SK-N-SH (cell line): ENCODE measurements around the gene RAB22A. TPM values are rescaled to one million over a fixed set of nuclear protein-coding genes. Genes with fewer than 3 reads are reported as not detected.
"Not testable (repeated sequence)": the region's sequence is repeated elsewhere in the genome, so short reads cannot be mapped to it uniquely, and the experiment has no call there.

ENCODE experiments used
- CTCF ChIA-PET: fragments of 300-600, 350-600 bp; formaldehyde crosslinking; extraction: SDS; loops from one replicate; lab custom pipeline; 2021; lab: Yijun Ruan, JAX
- POLR2A ChIA-PET: fragments of 350-600 bp; sonication (Branson Sonifier 250); formaldehyde crosslinking; extraction: SDS; loops from one replicate; lab custom pipeline; 2020; ENCODE audit warnings: antibody characterized with exemption, inconsistent platforms; lab: Yijun Ruan, JAX
- DNase-seq: peaks from one replicate; pipeline ENCODE4 v3.0.0; 2012
- H2AFZ ChIP-seq: fragments of 200-600 bp; sonication (generic); 2 replicates; pipeline ENCODE4 v1.8.1; 2016; ENCODE audit warnings: antibody characterized with exemption, mild to moderate bottlenecking, low read depth
- H3F3A ChIP-seq: fragments of 200-600 bp; sonication (generic); replicated peaks from 2 replicates; pipeline ENCODE3; 2016; ENCODE audit warnings: antibody characterized with exemption, mild to moderate bottlenecking; ENCODE audit not compliant: insufficient read depth
- H3K27ac ChIP-seq, 2 experiments: fragments of 200-500 bp in 1 of 2; fragments of 200-600 bp in 1 of 2; sonication (Bioruptor generic) in 1 of 2; sonication (generic), shearing (Covaris generic) in 1 of 2; 2 replicates each; pipeline versions ENCODE4 v1.5.1 to v1.6.1; 2014 to 2016; ENCODE audit warnings: low read depth in 2 of 2, inconsistent platforms in 1 of 2, low read length in 1 of 2, mild to moderate bottlenecking in 1 of 2, mixed read lengths in 1 of 2
- H3K27me3 ChIP-seq: fragments of 200-600 bp; sonication (generic), shearing (Covaris generic); 2 replicates; pipeline ENCODE4 v1.6.1; 2016; ENCODE audit warnings: mixed run types; ENCODE audit not compliant: insufficient read depth
- H3K36me3 ChIP-seq, 2 experiments: fragments of 200-500 bp in 1 of 2; fragments of 200-600 bp in 1 of 2; sonication (Bioruptor generic) in 1 of 2; sonication (generic) in 1 of 2; replicated peaks in 1 of 2; 2 replicates each; pipeline versions ENCODE3 to v1.5.1; 2014 to 2016; ENCODE audit warnings: low read length in 1 of 2, mild to moderate bottlenecking in 1 of 2; ENCODE audit not compliant: insufficient read depth in 2 of 2, control insufficient read depth in 1 of 2
- H3K4me1 ChIP-seq, 2 experiments: fragments of 200-500 bp in 1 of 2; fragments of 200-600 bp in 1 of 2; sonication (Bioruptor generic) in 1 of 2; sonication (generic), shearing (Covaris generic) in 1 of 2; 2 replicates each; pipeline versions ENCODE4 v1.5.1 to v1.6.1; 2014 to 2016; ENCODE audit warnings: low read depth in 1 of 2, low read length in 1 of 2, mixed run types in 1 of 2; ENCODE audit not compliant: insufficient read depth in 2 of 2, control insufficient read depth in 1 of 2
- H3K4me2 ChIP-seq: fragments of 200-600 bp; sonication (generic), shearing (Covaris generic); 2 replicates; pipeline ENCODE4 v1.6.1; 2017; ENCODE audit warnings: mixed run types
- H3K4me3 ChIP-seq, 2 experiments: fragments of 200-500 bp in 1 of 2; fragments of 200-600 bp in 1 of 2; sonication (Bioruptor generic) in 1 of 2; sonication (generic), shearing (Covaris generic) in 1 of 2; 2 replicates each; pipeline versions ENCODE4 v1.5.1 to v1.8.1; 2014 to 2016; ENCODE audit warnings: low read depth in 2 of 2, inconsistent platforms in 1 of 2, low read length in 1 of 2, mild to moderate bottlenecking in 1 of 2, mixed read lengths in 1 of 2, moderate library complexity in 1 of 2
- H3K79me2 ChIP-seq: fragments of 200-600 bp; sonication (generic); 2 replicates; pipeline ENCODE4 v1.8.1; 2017; ENCODE audit warnings: mild to moderate bottlenecking; ENCODE audit not compliant: insufficient read depth
- H3K9ac ChIP-seq: fragments of 200-600 bp; sonication (generic); 2 replicates; pipeline ENCODE4 v1.6.1; 2017; ENCODE audit warnings: mixed run types
- H3K9me2 ChIP-seq: fragments of 200-600 bp; sonication (generic); 2 replicates; pipeline ENCODE4 v1.6.1; 2017; ENCODE audit warnings: mixed run types
- H3K9me3 ChIP-seq: fragments of 200-600 bp; sonication (generic); 2 replicates; pipeline ENCODE4 v1.6.1; 2017; ENCODE audit warnings: mixed run types, mild to moderate bottlenecking, moderate library complexity
- H4K20me1 ChIP-seq: fragments of 200-600 bp; sonication (generic); 2 replicates; pipeline ENCODE4 v1.6.1; 2017; ENCODE audit warnings: mild to moderate bottlenecking, mixed run types; ENCODE audit not compliant: insufficient read depth
- CHD2 ChIP-seq: fragments of 150-350 bp; IDR thresholded peaks from 2 replicates; pipeline ENCODE4 v1.6.1; 2018; ENCODE audit warnings: low read length; ENCODE audit not compliant: partially characterized antibody
- FOXM1 ChIP-seq: IDR thresholded peaks from 2 replicates; pipeline ENCODE4 v1.4.0; 2012; ENCODE audit warnings: low read depth, mild to moderate bottlenecking
- MXI1 ChIP-seq: IDR thresholded peaks from 2 replicates; pipeline ENCODE4 v1.6.1; 2012; ENCODE audit warnings: mild to moderate bottlenecking, low read depth, low read length, improper control_type of control experiment
- NRF1 ChIP-seq: IDR thresholded peaks from 2 replicates; pipeline ENCODE4 v1.6.1; 2012; ENCODE audit warnings: low read depth, mild to moderate bottlenecking, low read length
- SIN3A ChIP-seq: IDR thresholded peaks from 2 replicates; pipeline ENCODE4 v1.6.1; 2012; ENCODE audit warnings: low read depth, mild to moderate bottlenecking, low read length, moderate library complexity, borderline replicate concordance
- TAF1 ChIP-seq: IDR thresholded peaks from 2 replicates; pipeline ENCODE4 v1.6.1; 2012; ENCODE audit warnings: low read depth, mild to moderate bottlenecking, low read length, moderate library complexity, borderline replicate concordance
- TCF12 ChIP-seq: IDR thresholded peaks from 2 replicates; pipeline ENCODE4 v1.4.0; 2012
- TEAD4 ChIP-seq: IDR thresholded peaks from 2 replicates; pipeline ENCODE4 v1.4.0; 2012; ENCODE audit warnings: mild to moderate bottlenecking, borderline replicate concordance; ENCODE audit not compliant: insufficient read depth
- YY1 ChIP-seq: IDR thresholded peaks from 2 replicates; pipeline ENCODE4 v1.4.0; 2012; ENCODE audit warnings: low read depth, mild to moderate bottlenecking
- WGBS: methylation state at CpG from one replicate; pipeline ENCODE4 v1.1.6; 2017; ENCODE audit warnings: low lambda C conversion rate; 5-methylcytosine and 5-hydroxymethylcytosine counted together
- polyA plus RNA-seq, 3 experiments: library from polyadenylated mRNA; depleted of rRNA; stranded (reverse); fragments of >200 nt; gene quantifications; 2 replicates each; pipeline ENCODE4 v1.2.3, GENCODE V29; 2012
- TF ChIP-seq, protein P1 (sequence below): IDR thresholded peaks from 2 replicates; pipeline ENCODE4 v1.4.0; 2012; ENCODE audit warnings: low read depth, borderline replicate concordance
- TF ChIP-seq, protein P2 (sequence below): fragments of 200-600 bp; sonication (generic); IDR thresholded peaks from 2 replicates; pipeline ENCODE4 v1.6.1; 2017; ENCODE audit warnings: antibody characterized with exemption, mild to moderate bottlenecking, moderate library complexity
- TF ChIP-seq, protein P3 (sequence below): fragments of 150-350 bp; IDR thresholded peaks from 2 replicates; pipeline ENCODE4 v1.6.1; 2017; ENCODE audit warnings: antibody characterized with exemption, low read length, low read depth, borderline replicate concordance

Gene RAB22A
- polyA plus RNA-seq, 1 of the 3 experiments (the other 2 are of a cell fraction) = 10.7 TPM

DNA sequence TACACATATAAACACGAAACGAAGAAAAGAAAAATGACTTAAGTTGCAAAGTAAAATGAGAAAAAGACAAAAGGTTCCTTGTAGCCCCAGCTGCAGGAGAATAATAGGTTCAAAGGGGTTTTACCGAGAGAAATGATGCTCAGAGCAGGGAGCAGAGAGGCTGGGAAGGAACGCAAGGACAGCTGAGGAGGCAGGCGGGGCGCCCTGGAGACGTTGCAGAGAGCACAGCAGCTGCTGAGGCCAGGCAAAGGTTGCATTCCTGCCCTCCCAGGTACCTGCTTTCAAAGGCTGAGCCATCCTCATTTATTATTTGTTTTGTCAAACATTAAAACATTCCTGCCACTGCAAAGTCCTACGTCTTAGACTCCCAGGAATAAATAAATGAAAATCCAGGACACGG is 63.3 kb downstream of the RAB22A start:
- no peaks in the 10 kb centered on the region for H3K9me2 ChIP-seq
- ChIA-PET CTCF (no interaction called here), POLR2A (no interaction called here)
- no peaks in the 10 kb centered on the region for H3K9me3 ChIP-seq
- H3K4me2 ChIP-seq = no peak overlapping the region
- H2AFZ ChIP-seq = no peak overlapping the region
- no peaks in the 10 kb centered on the region for H3K79me2 ChIP-seq
- peaks cover 0 to 3% of the 10 kb centered on the region in 2 experiments; a peak in 1 of 4 replicates for H3K4me1 ChIP-seq
- H3K36me3 ChIP-seq = peaks cover under 1 to 6% of the 10 kb centered on the region in 2 experiments
- DNase-seq = no peak
- H4K20me1 ChIP-seq = no peaks in the 10 kb centered on the region
- peaks cover 10% of the 10 kb centered on the region for H3F3A ChIP-seq
- WGBS = 86% methylated on average over 9 of the region's 9 CpGs
- H3K9ac ChIP-seq = no peak overlapping the region
- no peaks in the 10 kb centered on the region for H3K27me3 ChIP-seq
- H3K27ac ChIP-seq = no peak overlapping the region
- TF ChIP-seq, protein P1, sequence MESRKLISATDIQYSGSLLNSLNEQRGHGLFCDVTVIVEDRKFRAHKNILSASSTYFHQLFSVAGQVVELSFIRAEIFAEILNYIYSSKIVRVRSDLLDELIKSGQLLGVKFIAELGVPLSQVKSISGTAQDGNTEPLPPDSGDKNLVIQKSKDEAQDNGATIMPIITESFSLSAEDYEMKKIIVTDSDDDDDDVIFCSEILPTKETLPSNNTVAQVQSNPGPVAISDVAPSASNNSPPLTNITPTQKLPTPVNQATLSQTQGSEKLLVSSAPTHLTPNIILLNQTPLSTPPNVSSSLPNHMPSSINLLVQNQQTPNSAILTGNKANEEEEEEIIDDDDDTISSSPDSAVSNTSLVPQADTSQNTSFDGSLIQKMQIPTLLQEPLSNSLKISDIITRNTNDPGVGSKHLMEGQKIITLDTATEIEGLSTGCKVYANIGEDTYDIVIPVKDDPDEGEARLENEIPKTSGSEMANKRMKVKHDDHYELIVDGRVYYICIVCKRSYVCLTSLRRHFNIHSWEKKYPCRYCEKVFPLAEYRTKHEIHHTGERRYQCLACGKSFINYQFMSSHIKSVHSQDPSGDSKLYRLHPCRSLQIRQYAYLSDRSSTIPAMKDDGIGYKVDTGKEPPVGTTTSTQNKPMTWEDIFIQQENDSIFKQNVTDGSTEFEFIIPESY = no peak
- TF ChIP-seq NRF1 = no peak
- TF ChIP-seq TAF1 = no peak
- no peak for TF ChIP-seq SIN3A
- no peak overlapping the region for H3K4me3 ChIP-seq

DNA sequence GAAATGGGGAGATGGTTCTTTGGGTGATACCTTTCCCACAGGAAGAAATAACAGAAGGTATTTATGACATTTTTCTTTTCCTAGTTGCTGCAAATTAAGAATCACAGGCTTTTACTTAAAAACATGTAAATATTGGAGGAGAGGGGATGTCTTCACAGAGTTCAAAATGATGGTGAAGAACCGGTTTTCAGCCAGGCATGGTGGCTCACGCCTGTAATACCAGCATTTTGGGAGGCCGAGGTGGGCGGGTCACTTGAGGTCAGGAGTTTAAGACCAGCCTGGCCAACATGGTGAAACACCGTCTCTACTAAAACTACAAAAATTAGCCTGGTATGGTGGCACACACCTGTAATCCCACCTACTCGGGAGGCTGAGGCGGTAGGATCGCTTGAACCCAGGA is 63.8 kb downstream of the RAB22A start:
- peaks cover 10% of the 10 kb centered on the region for H3F3A ChIP-seq
- DNase-seq, H4K20me1 ChIP-seq, H3K9ac ChIP-seq, H3K79me2 ChIP-seq, H3K4me1 ChIP-seq, H3K4me2 ChIP-seq, H3K36me3 ChIP-seq, H3K27me3 ChIP-seq, CTCF ChIA-PET, H3K9me3 ChIP-seq, H3K4me3 ChIP-seq, H3K9me2 ChIP-seq, POLR2A ChIA-PET, H3K27ac ChIP-seq, H2AFZ ChIP-seq: not testable (repeated sequence)
- 93% methylated on average over 8 of the region's 8 CpGs for WGBS

DNA sequence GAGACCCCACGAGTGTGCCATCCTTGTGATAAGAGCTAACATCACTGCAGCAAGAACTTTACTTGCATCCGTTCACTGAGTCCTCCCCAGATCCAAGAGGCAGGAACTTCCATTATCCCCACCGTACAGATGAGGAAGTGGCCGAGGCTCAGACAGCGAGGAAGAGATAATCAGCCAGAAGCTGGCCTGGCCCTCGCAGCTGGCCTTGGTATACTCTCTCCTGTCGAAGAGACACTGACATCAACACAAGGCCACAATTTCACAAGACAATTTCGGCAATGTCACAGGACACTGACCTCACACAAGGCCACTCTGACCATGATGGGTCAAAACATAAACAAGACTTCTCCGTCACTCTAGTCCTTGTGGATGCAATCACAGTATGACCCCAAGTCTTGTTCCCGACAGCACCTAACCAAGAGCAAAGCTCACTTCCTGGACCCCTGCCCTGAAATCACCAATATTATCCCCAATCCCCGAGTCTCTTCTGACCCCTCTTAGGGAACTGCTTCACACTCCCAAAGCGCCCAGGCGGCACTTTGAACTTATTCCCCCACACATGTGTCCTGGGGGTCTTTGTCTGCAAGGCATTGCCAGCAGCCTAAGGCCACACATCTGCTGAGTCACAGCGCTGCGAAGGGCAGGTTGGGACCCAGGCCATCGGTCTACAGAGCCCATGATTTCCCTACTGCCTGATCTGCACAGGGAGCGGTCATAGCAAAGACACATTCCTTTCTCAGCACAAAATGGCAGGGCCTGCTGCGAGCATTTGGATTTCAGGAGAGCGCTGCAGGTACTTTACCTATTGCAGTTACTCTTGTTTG is 64.7 kb downstream of the RAB22A start:
- H3F3A ChIP-seq = peaks cover 10% of the 10 kb centered on the region
- DNase-seq = no peak
- H3K4me1 ChIP-seq = peaks cover 0 to 3% of the 10 kb centered on the region in 2 experiments; a peak in 1 of 4 replicates
- H3K9me3 ChIP-seq = no peaks in the 10 kb centered on the region
- H3K79me2 ChIP-seq = no peaks in the 10 kb centered on the region
- ChIA-PET POLR2A (no interaction called here), CTCF (no interaction called here)
- H3K27me3 ChIP-seq = no peaks in the 10 kb centered on the region
- H3K9ac ChIP-seq = no peak overlapping the region
- no peaks in the 10 kb centered on the region for H4K20me1 ChIP-seq
- no peak overlapping the region for H3K4me2 ChIP-seq
- H2AFZ ChIP-seq = no peak overlapping the region
- no peak overlapping the region for H3K27ac ChIP-seq
- 87% methylated on average over 19 of the region's 19 CpGs for WGBS
- H3K9me2 ChIP-seq = no peaks in the 10 kb centered on the region
- H3K36me3 ChIP-seq = no peaks in the 10 kb centered on the region
- no peak overlapping the region for H3K4me3 ChIP-seq
- TF ChIP-seq TEAD4 (no peak), TCF12 (no peak), MXI1 (no peak), FOXM1 (no peak), YY1 (no peak), CHD2 (no peak)
- TF ChIP-seq, protein P2, sequence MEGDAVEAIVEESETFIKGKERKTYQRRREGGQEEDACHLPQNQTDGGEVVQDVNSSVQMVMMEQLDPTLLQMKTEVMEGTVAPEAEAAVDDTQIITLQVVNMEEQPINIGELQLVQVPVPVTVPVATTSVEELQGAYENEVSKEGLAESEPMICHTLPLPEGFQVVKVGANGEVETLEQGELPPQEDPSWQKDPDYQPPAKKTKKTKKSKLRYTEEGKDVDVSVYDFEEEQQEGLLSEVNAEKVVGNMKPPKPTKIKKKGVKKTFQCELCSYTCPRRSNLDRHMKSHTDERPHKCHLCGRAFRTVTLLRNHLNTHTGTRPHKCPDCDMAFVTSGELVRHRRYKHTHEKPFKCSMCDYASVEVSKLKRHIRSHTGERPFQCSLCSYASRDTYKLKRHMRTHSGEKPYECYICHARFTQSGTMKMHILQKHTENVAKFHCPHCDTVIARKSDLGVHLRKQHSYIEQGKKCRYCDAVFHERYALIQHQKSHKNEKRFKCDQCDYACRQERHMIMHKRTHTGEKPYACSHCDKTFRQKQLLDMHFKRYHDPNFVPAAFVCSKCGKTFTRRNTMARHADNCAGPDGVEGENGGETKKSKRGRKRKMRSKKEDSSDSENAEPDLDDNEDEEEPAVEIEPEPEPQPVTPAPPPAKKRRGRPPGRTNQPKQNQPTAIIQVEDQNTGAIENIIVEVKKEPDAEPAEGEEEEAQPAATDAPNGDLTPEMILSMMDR = no peak
- TF ChIP-seq, protein P3, sequence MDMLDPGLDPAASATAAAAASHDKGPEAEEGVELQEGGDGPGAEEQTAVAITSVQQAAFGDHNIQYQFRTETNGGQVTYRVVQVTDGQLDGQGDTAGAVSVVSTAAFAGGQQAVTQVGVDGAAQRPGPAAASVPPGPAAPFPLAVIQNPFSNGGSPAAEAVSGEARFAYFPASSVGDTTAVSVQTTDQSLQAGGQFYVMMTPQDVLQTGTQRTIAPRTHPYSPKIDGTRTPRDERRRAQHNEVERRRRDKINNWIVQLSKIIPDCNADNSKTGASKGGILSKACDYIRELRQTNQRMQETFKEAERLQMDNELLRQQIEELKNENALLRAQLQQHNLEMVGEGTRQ = no peak
